Spinal cord (tissue), 10 donors: ENCODE results near the gene PCDHB9. TPM values are rescaled to one million over a fixed set of nuclear protein-coding genes. Genes with fewer than 3 reads are reported as not detected.
"Not testable (repeated sequence)": the region's sequence is repeated elsewhere in the genome, so short reads cannot be mapped to it uniquely, and the experiment has no call there.

Experiments used
- DNase-seq, 6 donors: peaks; one replicate each; pipeline versions ENCODE4 v3.0.0 to v3.0.0-alpha.2; 2013 to 2015; ENCODE audit warnings: low spot score in 6 of 6, low read depth in 4 of 6
- H3K27ac ChIP-seq: one replicate; pipeline ENCODE4 v1.5.1; 2013; ENCODE audit warnings: low read depth, low read length, control low read depth
- H3K27me3 ChIP-seq: one replicate; pipeline ENCODE4 v1.6.1; 2013; ENCODE audit warnings: low read length; ENCODE audit not compliant: control insufficient read depth, insufficient read depth
- H3K36me3 ChIP-seq: one replicate; pipeline ENCODE4 v1.6.1; 2013; ENCODE audit warnings: low read length; ENCODE audit not compliant: control insufficient read depth, insufficient read depth
- H3K4me1 ChIP-seq: one replicate; pipeline ENCODE4 v1.6.1; 2013; ENCODE audit warnings: low read length; ENCODE audit not compliant: control insufficient read depth, insufficient read depth
- H3K4me3 ChIP-seq: one replicate; pipeline ENCODE4 v1.5.1; 2013; ENCODE audit warnings: low read depth, low read length, control low read depth
- H3K9me3 ChIP-seq: one replicate; pipeline ENCODE4 v1.6.1; 2013; ENCODE audit warnings: low read length; ENCODE audit not compliant: control insufficient read depth, insufficient read depth
- WGBS: methylation state at CpG from one replicate; pipeline ENCODE4 v1.1.5; 2013; ENCODE audit warnings: missing lambda C conversion rate; ENCODE audit not compliant: insufficient coverage; 5-methylcytosine and 5-hydroxymethylcytosine counted together
- polyA plus RNA-seq, 2 donors: library from polyadenylated mRNA; unstranded; fragments of 120-200 nt; gene quantifications; one replicate each; pipeline ENCODE4 v1.2.1, GENCODE V29; 2013; ENCODE audit not compliant: insufficient read length in 2 of 2
- total RNA-seq, 2 donors: library from RNA; depleted of rRNA in 1 of 2; stranded (reverse); fragments of 120-200 nt in 1 of 2; fragments of >200 nt in 1 of 2; gene quantifications; one replicate each; pipeline versions ENCODE4 v1.2.3 to v1.2.4, GENCODE V29; 2013 to 2014
- donor health status: healthy.

Gene PCDHB9
- total and polyA plus RNA-seq, 4 donors, result 2.9 to 8.5 (median 5.2) TPM

- Histone ChIP-seq H3K36me3 (no peaks in the 10 kb centered on the region), H3K9me3 (peaks cover 11% of the 10 kb centered on the region)
- 15% methylated on average over 9 of the region's 11 CpGs for WGBS
These were observed 21.5 kb downstream of the PCDHB9 start, which contains the start of gene PCDHB12 for GRCh38 chr5:141208478-141208877. Gene PCDHB12 (plus strand): TSS chr5:141208719. CDS start chr5:141208908, 189 bp downstream.

GRCh38 chr5:141210281-141210680, 23.3 kb downstream of the PCDHB9 start:
- not testable (repeated sequence) for H3K36me3 ChIP-seq, H3K4me3 ChIP-seq, H3K27ac ChIP-seq, H3K27me3 ChIP-seq, H3K4me1 ChIP-seq, DNase-seq
- H3K9me3 ChIP-seq, result peaks cover 12% of the 10 kb centered on the region
- 25% methylated on average over 19 of the region's 39 CpGs for WGBS

More at GRCh38 chr5:141208478-141208877, 21.5 kb downstream of the PCDHB9 start, which contains the start of gene PCDHB12:
- no peaks in the 10 kb centered on the region for H3K27me3 ChIP-seq
- H3K4me3 ChIP-seq, result peak within 1 kb of the TSS; percentile 2
- DNase-seq, result peak in 2 of 6 donors; percentile 30 to 41
- no peaks in the 10 kb centered on the region for H3K4me1 ChIP-seq
- no peak within 1 kb of the TSS for H3K27ac ChIP-seq

GRCh38 chr5:141210849-141211248, 23.9 kb downstream of the PCDHB9 start:
- not testable (repeated sequence) for H3K27me3 ChIP-seq, H3K4me3 ChIP-seq, H3K27ac ChIP-seq, H3K4me1 ChIP-seq, DNase-seq, H3K36me3 ChIP-seq
- 19% methylated on average over 13 of the region's 27 CpGs for WGBS
- peaks cover 12% of the 10 kb centered on the region for H3K9me3 ChIP-seq

- not testable (repeated sequence) for H3K27ac ChIP-seq, H3K4me3 ChIP-seq, H3K4me1 ChIP-seq, H3K36me3 ChIP-seq, H3K27me3 ChIP-seq
- DNase-seq, result peak in 2 of 6 donors; percentile 23 to 64
- H3K9me3 ChIP-seq, result peaks cover 14% of the 10 kb centered on the region
- WGBS, result no CpG with 5 or more reads among the region's 18 CpGs
These were observed 26.8 kb downstream of the PCDHB9 start, which contains the start of gene PCDHB13 for GRCh38 chr5:141213656-141214339. Gene PCDHB13 (plus strand): TSS chr5:141213919. CDS start chr5:141214124, 205 bp downstream.

- H3K4me1 ChIP-seq, H3K4me3 ChIP-seq, H3K36me3 ChIP-seq, H3K27ac ChIP-seq, DNase-seq, H3K27me3 ChIP-seq: not testable (repeated sequence)
- 62% methylated on average over 3 of the region's 12 CpGs for WGBS
- peaks cover 14% of the 10 kb centered on the region for H3K9me3 ChIP-seq
These were observed 27.6 kb downstream of the PCDHB9 start for GRCh38 chr5:141214583-141214982.

- DNase-seq, H3K4me1 ChIP-seq, H3K4me3 ChIP-seq, H3K36me3 ChIP-seq, H3K27ac ChIP-seq, H3K27me3 ChIP-seq: not testable (repeated sequence)
- peaks cover 16% of the 10 kb centered on the region for H3K9me3 ChIP-seq
- WGBS, result 25% methylated on average over 25 of the region's 40 CpGs
These were observed 28.5 kb downstream of the PCDHB9 start for GRCh38 chr5:141215504-141215903.

GRCh38 chr5:141216035-141216434, 29.1 kb downstream of the PCDHB9 start:
- WGBS, result no CpG with 5 or more reads among the region's 26 CpGs
- DNase-seq, H3K27me3 ChIP-seq, H3K4me3 ChIP-seq, H3K4me1 ChIP-seq, H3K36me3 ChIP-seq, H3K27ac ChIP-seq: not testable (repeated sequence)
- H3K9me3 ChIP-seq, result peaks cover 17% of the 10 kb centered on the region

- Histone ChIP-seq H3K27me3 (no peaks in the 10 kb centered on the region), H3K9me3 (peaks cover 14% of the 10 kb centered on the region), H3K27ac (no peak within 1 kb of the TSS), H3K4me3 (peak within 1 kb of the TSS; percentile 19), H3K4me1 (no peaks in the 10 kb centered on the region), H3K36me3 (no peaks in the 10 kb centered on the region)
- DNase-seq, result peak in 2 of 6 donors; percentile 45 to 76
- 15% methylated on average over 12 of the region's 15 CpGs for WGBS
These were observed 36.3 kb downstream of the PCDHB9 start, which contains the start of gene PCDHB14 for GRCh38 chr5:141223112-141223783. Gene PCDHB14 (plus strand): TSS chr5:141223343. CDS start chr5:141223506, 163 bp downstream.

GRCh38 chr5:141224844-141225243, 37.9 kb downstream of the PCDHB9 start:
- not testable (repeated sequence) for H3K27me3 ChIP-seq, DNase-seq, H3K27ac ChIP-seq, H3K4me3 ChIP-seq, H3K36me3 ChIP-seq, H3K4me1 ChIP-seq
- peaks cover 16% of the 10 kb centered on the region for H3K9me3 ChIP-seq
- 16% methylated on average over 20 of the region's 40 CpGs for WGBS
